IPS DF 6.9 (cell line): ENCODE results near the gene KRI1.

Experiments
- DNase-seq: peaks from one replicate; pipeline ENCODE4 v3.0.0-alpha.2; 2013; ENCODE audit warnings: low read depth, low spot score
- H3K27ac ChIP-seq: one replicate; pipeline ENCODE4 v1.5.1; 2013; ENCODE audit warnings: low read length, control low read depth
- H3K27me3 ChIP-seq: 2 replicates; pipeline ENCODE4 v1.6.1; 2013; ENCODE audit warnings: mild to moderate bottlenecking, low read length; ENCODE audit not compliant: control insufficient read depth, insufficient read depth
- H3K36me3 ChIP-seq: 2 replicates; pipeline ENCODE4 v1.6.1; 2013; ENCODE audit warnings: low read length; ENCODE audit not compliant: control insufficient read depth, insufficient read depth
- H3K4me1 ChIP-seq: 2 replicates; pipeline ENCODE4 v1.6.1; 2013; ENCODE audit warnings: low read length; ENCODE audit not compliant: control insufficient read depth, insufficient read depth
- H3K4me3 ChIP-seq: 2 replicates; pipeline ENCODE4 v1.5.1; 2013; ENCODE audit warnings: mild to moderate bottlenecking, low read length
- H3K9me3 ChIP-seq: 2 replicates; pipeline ENCODE4 v1.6.1; 2013; ENCODE audit warnings: low read length, inconsistent platforms; ENCODE audit not compliant: control insufficient read depth, insufficient read depth
- WGBS: extraction: QIAGEN DNeasy Blood & Tissue Kit; methylation state at CpG from one replicate; pipeline ENCODE4 v1.1.7; 2013; ENCODE audit warnings: mixed read lengths, missing lambda C conversion rate; ENCODE audit not compliant: insufficient read length, insufficient coverage; 5-methylcytosine and 5-hydroxymethylcytosine counted together

Gene KRI1

DNA sequence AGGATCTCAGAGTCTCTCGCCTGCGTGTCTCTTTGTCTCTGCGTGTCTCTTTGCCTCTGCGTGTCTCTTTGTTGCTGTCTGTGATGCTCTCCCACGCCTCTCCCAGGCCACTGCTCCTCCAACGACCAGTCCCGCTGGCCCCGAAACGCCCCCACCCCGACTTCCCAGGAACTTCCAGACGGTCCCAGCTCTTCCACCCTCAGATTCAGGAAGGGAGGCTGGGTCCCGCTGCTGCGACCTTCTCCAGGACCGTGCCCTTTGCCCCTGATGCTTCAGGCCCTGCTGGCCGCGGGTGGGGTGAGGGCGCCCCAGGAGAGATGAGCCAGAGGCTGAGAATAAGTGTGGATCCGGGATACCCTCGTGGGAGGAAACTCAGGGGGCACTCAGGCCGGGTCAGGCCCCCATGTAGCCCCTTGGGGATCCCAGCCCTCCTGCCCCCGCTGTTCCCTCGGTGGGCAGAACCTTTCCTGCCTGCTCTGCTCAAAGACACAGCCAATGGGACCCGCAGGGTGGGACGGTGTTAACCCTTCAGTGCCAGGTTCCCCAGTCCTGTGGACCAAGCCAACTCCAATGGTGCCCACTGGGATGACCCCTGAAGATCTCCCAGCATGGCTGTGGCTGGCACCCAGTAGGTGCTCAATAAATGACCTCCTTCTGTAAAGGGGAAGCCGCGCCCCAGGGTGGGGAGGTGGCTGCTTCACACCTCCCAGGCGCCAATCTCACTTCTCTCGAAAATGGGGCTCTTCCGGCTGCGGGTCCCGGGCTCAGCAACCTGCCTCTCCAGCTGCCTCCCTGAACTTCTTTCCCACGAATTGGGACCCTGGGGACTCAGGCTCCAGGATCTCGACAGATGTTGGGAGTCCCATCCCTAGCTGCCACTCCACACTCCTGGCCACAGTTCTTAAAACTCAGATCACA is 47.1 kb downstream of the KRI1 start:
- Histone ChIP-seq H3K27ac (no peak overlapping the region), H3K4me3 (peak overlapping the region; percentile 7; the same call in 1 of the 2 replicates), H3K36me3 (no peaks in the 10 kb centered on the region; the same call in 1 of the 2 replicates), H3K4me1 (peaks cover 3% of the 10 kb centered on the region), H3K9me3 (no peaks in the 10 kb centered on the region), H3K27me3 (peaks cover 22% of the 10 kb centered on the region)
- no CpG with 5 or more reads among the region's 33 CpGs for WGBS
- no peak for DNase-seq

DNA sequence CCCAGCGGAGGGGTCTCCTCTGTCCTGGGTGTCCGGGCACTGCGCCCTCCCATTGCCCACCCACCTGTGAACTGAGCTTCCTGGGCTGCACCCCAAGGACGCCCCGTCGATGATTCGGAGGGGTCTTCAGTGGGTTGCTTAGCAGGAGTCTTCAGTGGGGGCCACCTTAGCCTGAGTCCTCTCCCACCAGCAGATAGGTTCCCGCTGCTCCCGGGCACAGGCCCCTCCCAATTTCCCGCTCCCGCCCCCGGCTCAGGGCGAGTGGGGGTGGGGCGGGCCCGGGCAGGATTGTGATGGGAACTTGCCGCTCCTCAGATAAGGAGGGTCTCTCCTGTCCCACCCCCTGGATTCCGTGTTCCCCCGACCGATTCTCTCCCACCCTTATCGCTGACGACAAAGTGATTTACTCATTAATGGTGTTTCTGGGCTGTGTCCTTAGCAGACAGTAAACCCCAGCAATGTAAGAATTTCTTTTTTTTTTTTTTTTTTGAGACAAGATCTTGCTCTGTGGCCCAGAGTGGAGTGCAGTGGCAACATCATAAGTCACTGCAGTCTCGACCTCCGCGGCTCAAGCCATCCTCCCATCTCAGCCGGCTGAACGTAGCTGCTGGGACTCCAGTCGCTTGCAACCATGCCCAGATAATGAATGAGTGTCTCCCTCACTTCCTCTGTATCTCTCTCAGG is 47.9 kb downstream of the KRI1 start:
- DNase-seq: no peak
- Histone ChIP-seq H3K27ac (no peak overlapping the region), H3K36me3 (no peaks in the 10 kb centered on the region; the same call in 1 of the 2 replicates), H3K27me3 (peaks cover 29% of the 10 kb centered on the region), H3K9me3 (no peaks in the 10 kb centered on the region), H3K4me3 (peak overlapping the region; percentile 65; the same call in 1 of the 2 replicates), H3K4me1 (peaks cover 3% of the 10 kb centered on the region)
- no CpG with 5 or more reads among the region's 27 CpGs for WGBS

DNA sequence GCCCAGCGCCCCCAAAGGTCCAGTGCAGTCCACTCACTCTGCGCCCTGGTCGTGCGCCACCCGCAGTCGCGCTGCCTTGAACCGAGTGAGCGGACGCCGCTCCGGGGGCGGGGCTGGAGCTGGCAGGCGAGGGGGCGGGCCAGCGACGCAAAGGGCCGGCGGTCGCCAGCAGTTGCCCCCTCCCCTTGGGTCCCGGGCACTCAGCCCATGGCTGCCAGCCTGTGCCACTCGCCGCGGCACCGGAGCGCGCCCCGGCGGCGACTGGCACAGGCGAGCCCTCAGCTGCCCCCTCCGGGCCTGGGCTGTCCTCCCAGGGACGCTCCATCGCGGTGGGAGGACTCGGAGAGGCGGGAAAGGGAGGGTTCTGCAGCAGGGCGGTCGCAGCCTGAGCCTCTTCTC is 48.5 kb downstream of the KRI1 start, which contains the start of gene S1PR5:
Gene S1PR5 (minus strand): TSS at position 87 of the 399 bp plus-strand sequence. CDS start 2,436 bp downstream, outside the sequence.
- Histone ChIP-seq H3K27me3 (peaks cover 30% of the 10 kb centered on the region), H3K27ac (no peak within 1 kb of the TSS), H3K9me3 (no peaks in the 10 kb centered on the region), H3K4me3 (peak within 1 kb of the TSS; percentile 65; the same call in 1 of the 2 replicates), H3K36me3 (no peaks in the 10 kb centered on the region; the same call in 1 of the 2 replicates), H3K4me1 (peaks cover 3% of the 10 kb centered on the region)
- WGBS: no CpG with 5 or more reads among the region's 39 CpGs
- no peak for DNase-seq

DNA sequence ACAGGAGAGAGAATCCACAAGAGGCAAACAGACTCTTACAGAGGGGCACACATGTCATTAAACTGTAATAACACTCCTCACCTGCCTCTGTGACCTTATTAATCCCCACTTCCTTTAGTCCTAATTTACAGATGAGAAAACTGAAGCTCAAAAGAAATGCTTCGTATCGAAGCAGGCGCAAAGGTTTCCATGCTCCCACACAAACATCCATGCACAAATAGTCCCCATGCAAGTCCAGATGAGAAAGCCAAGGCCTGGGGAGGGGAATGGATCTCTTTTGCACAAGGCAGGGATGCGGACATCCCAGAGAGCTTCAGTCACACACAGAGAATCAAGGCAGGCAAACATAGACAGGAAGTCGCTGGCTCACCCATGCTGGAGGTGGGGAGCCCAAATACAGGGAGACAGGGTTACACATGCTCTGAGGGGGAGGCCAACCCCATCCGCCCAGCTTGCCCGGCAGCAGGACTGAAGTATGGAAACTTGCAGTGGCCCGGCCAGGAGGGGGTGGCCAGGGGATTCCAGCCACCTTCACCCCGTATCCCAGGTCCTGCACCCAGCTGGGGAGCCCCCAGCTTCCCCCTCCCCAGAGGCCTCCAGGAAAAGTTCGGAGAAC is 49.0 kb downstream of the KRI1 start:
- H3K9me3 ChIP-seq: no peaks in the 10 kb centered on the region
- WGBS: no CpG with 5 or more reads among the region's 10 CpGs
- H3K36me3 ChIP-seq: no peaks in the 10 kb centered on the region; the same call in 1 of the 2 replicates
- H3K4me3 ChIP-seq: peak overlapping the region; percentile 65; the same call in 1 of the 2 replicates
- H3K27me3 ChIP-seq: peaks cover 30% of the 10 kb centered on the region
- H3K27ac ChIP-seq: no peak overlapping the region
- H3K4me1 ChIP-seq: peaks cover 3% of the 10 kb centered on the region
- DNase-seq: no peak

GRCh38 chr19:10516064-10516385 is 49.8 kb downstream of the KRI1 start:
- Histone ChIP-seq H3K27me3 (peaks cover 30% of the 10 kb centered on the region), H3K4me1 (peaks cover 3% of the 10 kb centered on the region)
- no CpG with 5 or more reads among the region's 5 CpGs for WGBS

DNA sequence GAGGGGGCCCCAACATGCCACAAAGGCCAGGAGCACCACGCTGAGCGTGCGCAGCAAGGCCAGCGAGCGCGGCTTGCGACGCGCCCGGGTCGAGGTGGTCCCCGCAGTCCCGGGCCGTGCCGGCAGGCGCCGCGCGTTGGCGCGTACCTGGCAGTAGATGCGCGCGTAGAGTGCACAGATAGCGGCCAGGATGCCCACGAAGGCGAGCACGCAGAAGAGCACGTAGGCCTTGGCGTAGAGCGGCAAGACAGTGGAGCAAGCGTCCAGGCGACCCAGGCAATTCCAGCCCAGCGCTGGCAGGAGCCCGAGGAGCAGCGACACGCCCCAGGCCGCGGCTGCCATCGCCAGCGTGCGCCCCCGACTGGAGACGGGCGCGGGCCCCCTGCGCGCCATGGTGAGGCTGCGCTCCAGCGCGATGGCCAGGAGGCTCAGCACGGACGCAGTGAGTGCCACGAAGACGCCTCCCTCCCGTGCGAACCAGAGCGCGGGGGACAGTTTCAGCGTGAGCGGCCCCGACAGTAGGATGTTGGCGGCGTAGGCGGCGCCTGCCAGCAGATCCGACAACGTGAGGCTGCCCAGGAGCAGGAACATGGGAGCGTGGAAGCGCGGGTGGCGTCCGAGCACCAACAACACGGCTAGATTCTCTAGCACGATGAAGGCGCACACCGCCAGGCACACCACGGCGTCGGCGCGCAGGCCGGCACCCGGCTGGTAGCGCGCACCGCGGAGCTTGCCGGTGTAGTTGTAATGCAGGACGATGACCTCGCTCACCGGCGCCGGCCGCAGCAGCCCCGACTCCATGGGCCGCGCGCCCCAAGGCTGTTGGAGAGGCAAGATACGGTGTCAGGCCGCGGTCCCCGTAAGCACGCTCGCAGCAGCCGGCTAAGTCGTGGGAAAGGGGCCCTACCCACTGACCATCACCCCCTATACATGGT is 51.3 kb downstream of the KRI1 start:
- H3K4me1 ChIP-seq: peaks cover 6% of the 10 kb centered on the region
- H3K9me3 ChIP-seq: no peaks in the 10 kb centered on the region
- no peak overlapping the region for H3K27ac ChIP-seq
- no peak for DNase-seq
- peak overlapping the region; percentile 41; the same call in 1 of the 2 replicates for H3K4me3 ChIP-seq
- peaks cover 30% of the 10 kb centered on the region for H3K27me3 ChIP-seq
- WGBS: no CpG with 5 or more reads among the region's 107 CpGs
- no peaks in the 10 kb centered on the region; the same call in 1 of the 2 replicates for H3K36me3 ChIP-seq

More at GRCh38 chr19:10516064-10516385, 49.8 kb downstream of the KRI1 start:
- no peaks in the 10 kb centered on the region; the same call in 1 of the 2 replicates for H3K36me3 ChIP-seq
- no peak for DNase-seq
- no peak overlapping the region for H3K4me3 ChIP-seq
- no peak overlapping the region for H3K27ac ChIP-seq
- H3K9me3 ChIP-seq: no peaks in the 10 kb centered on the region

- no peaks in the 10 kb centered on the region; the same call in 1 of the 2 replicates for H3K36me3 ChIP-seq
- no peak overlapping the region for H3K4me3 ChIP-seq
- peaks cover 30% of the 10 kb centered on the region for H3K27me3 ChIP-seq
- no peaks in the 10 kb centered on the region for H3K9me3 ChIP-seq
- no peak for DNase-seq
- peaks cover 6% of the 10 kb centered on the region for H3K4me1 ChIP-seq
- no CpG with 5 or more reads among the region's 7 CpGs for WGBS
- H3K27ac ChIP-seq: no peak overlapping the region
Observed at GRCh38 chr19:10513223-10513622, 52.6 kb downstream of the KRI1 start.

- DNase-seq: no peak
- Histone ChIP-seq H3K9me3 (no peaks in the 10 kb centered on the region), H3K27ac (no peak overlapping the region), H3K36me3 (no peaks in the 10 kb centered on the region; the same call in 1 of the 2 replicates), H3K4me3 (no peak overlapping the region), H3K4me1 (peaks cover 6% of the 10 kb centered on the region), H3K27me3 (peaks cover 17% of the 10 kb centered on the region)
- no CpG with 5 or more reads among the region's 15 CpGs for WGBS
Observed at GRCh38 chr19:10510301-10510802, 55.5 kb downstream of the KRI1 start.

- H3K4me1 ChIP-seq: peaks cover 3% of the 10 kb centered on the region; the same call in 1 of the 2 replicates
- no peaks in the 10 kb centered on the region for H3K36me3 ChIP-seq
- no peak for DNase-seq
- H3K27me3 ChIP-seq: peaks cover 8% of the 10 kb centered on the region
- no CpG with 5 or more reads among the region's 3 CpGs for WGBS
- H3K4me3 ChIP-seq: no peak overlapping the region
- H3K27ac ChIP-seq: no peak overlapping the region
- no peaks in the 10 kb centered on the region for H3K9me3 ChIP-seq
Observed at GRCh38 chr19:10508707-10509106, 57.1 kb downstream of the KRI1 start.
